ENCODE measurements around the gene HAUS1.

DNA sequence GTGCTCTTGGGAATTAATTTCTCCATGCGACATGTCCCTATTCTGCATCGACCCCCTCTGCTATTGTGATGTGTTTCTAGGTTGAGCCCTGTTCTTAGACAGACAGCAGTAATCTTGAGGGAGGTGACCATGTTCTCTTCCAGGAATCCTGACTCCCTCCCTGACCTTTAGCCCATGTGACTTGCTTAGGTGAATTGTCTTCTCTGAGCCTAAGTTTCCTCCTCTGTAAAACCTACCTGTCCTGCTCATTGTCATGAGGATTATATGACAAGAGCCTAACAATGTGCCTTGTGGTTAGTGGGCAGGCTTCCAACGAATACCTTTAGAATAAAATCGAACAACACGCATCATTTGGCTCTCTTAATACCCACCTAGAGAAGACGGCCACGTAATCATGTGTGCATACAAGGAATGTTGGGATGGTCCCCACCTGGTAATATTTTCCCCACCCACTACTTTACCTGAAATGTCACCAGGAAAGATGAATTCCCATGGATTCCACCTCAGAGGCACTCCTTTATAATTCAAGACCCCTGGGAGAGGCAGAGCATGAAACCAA, 59.8 kb downstream of the HAUS1 start:
- TF ChIP-seq, protein P1, sequence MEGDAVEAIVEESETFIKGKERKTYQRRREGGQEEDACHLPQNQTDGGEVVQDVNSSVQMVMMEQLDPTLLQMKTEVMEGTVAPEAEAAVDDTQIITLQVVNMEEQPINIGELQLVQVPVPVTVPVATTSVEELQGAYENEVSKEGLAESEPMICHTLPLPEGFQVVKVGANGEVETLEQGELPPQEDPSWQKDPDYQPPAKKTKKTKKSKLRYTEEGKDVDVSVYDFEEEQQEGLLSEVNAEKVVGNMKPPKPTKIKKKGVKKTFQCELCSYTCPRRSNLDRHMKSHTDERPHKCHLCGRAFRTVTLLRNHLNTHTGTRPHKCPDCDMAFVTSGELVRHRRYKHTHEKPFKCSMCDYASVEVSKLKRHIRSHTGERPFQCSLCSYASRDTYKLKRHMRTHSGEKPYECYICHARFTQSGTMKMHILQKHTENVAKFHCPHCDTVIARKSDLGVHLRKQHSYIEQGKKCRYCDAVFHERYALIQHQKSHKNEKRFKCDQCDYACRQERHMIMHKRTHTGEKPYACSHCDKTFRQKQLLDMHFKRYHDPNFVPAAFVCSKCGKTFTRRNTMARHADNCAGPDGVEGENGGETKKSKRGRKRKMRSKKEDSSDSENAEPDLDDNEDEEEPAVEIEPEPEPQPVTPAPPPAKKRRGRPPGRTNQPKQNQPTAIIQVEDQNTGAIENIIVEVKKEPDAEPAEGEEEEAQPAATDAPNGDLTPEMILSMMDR (IDR thresholded peaks at IDR 0.05), result no peak
- TF ChIP-seq POLR2A (IDR thresholded peaks at IDR 0.05), result no peak

Measured in uterus (tissue), 2 donors.